OCI-LY7 (cell line): ENCODE data around the gene SF3A1.

Experiments
- CTCF ChIP-seq: fragments of 200-600 bp; sonication (generic); conservative IDR thresholded peaks from 2 replicates; pipeline ENCODE4 v1.5.1; 2014; ENCODE audit warnings: mild to moderate bottlenecking, antibody characterized with exemption, low read length, moderate library complexity, mixed read lengths
- EZH2phosphoT487 ChIP-seq: fragments of 200-600 bp; sonication (generic); IDR thresholded peaks from 2 replicates; pipeline ENCODE4 v1.6.1; 2018; ENCODE audit warnings: low read depth, borderline replicate concordance, mild to moderate bottlenecking, mixed run types, antibody characterized with exemption, low read length, moderate library complexity, mixed read lengths

- peak; percentile 93 for TF ChIP-seq CTCF
- no peak for TF ChIP-seq EZH2phosphoT487
Observed at GRCh38 chr22:30390974-30391691, 34.4 kb upstream of the SF3A1 start.
